ENCODE data around the gene KLF13.

Gene KLF13

GRCh38 chr15:31300981-31301672 is 25.5 kb upstream of the KLF13 start:
- DNase-seq = no peak

- DNase-seq = no peak
These were observed 25.0 kb upstream of the KLF13 start for GRCh38 chr15:31301673-31301990.

- no peak for DNase-seq
These were observed 24.5 kb upstream of the KLF13 start for GRCh38 chr15:31302029-31302657.

- DNase-seq = no peak
These were observed 23.6 kb upstream of the KLF13 start for GRCh38 chr15:31302778-31303725.

- DNase-seq = no peak
These were observed 22.6 kb upstream of the KLF13 start for GRCh38 chr15:31303726-31304648.

GRCh38 chr15:31304751-31305365 is 21.8 kb upstream of the KLF13 start:
- DNase-seq = no peak

GRCh38 chr15:31305375-31305774 is 21.3 kb upstream of the KLF13 start:
- DNase-seq = no peak

- no peak for DNase-seq
These were observed 20.7 kb upstream of the KLF13 start for GRCh38 chr15:31305796-31306425.

GRCh38 chr15:31306426-31307269 is 20.0 kb upstream of the KLF13 start:
- DNase-seq = no peak

- DNase-seq = no peak
These were observed 19.1 kb upstream of the KLF13 start for GRCh38 chr15:31307270-31308184.

- no peak for DNase-seq
These were observed 18.4 kb upstream of the KLF13 start for GRCh38 chr15:31308185-31308639.

- no peak for DNase-seq
These were observed 16.6 kb upstream of the KLF13 start for GRCh38 chr15:31309893-31310606.

- no peak for DNase-seq
These were observed 14.7 kb upstream of the KLF13 start for GRCh38 chr15:31311735-31312619.

GRCh38 chr15:31313223-31313622 is 13.4 kb upstream of the KLF13 start:
- no peak for DNase-seq

- no peak for DNase-seq
These were observed 12.3 kb upstream of the KLF13 start for GRCh38 chr15:31314380-31314779.

GRCh38 chr15:31316135-31316795 is 10.4 kb upstream of the KLF13 start:
- no peak for DNase-seq

GRCh38 chr15:31317017-31317416 is 9.6 kb upstream of the KLF13 start:
- DNase-seq = no peak
